ENCODE data around the gene SPECC1L.
A peak's percentile ranks its signal among the peaks of the same experiment; 100 is the strongest.

The SPECC1L gene

GRCh38 chr22:24247011-24247507, 23.6 kb upstream of the SPECC1L start:
- TF ChIP-seq, protein P1, sequence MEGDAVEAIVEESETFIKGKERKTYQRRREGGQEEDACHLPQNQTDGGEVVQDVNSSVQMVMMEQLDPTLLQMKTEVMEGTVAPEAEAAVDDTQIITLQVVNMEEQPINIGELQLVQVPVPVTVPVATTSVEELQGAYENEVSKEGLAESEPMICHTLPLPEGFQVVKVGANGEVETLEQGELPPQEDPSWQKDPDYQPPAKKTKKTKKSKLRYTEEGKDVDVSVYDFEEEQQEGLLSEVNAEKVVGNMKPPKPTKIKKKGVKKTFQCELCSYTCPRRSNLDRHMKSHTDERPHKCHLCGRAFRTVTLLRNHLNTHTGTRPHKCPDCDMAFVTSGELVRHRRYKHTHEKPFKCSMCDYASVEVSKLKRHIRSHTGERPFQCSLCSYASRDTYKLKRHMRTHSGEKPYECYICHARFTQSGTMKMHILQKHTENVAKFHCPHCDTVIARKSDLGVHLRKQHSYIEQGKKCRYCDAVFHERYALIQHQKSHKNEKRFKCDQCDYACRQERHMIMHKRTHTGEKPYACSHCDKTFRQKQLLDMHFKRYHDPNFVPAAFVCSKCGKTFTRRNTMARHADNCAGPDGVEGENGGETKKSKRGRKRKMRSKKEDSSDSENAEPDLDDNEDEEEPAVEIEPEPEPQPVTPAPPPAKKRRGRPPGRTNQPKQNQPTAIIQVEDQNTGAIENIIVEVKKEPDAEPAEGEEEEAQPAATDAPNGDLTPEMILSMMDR (IDR thresholded peaks at IDR 0.05) = no peak

DNA sequence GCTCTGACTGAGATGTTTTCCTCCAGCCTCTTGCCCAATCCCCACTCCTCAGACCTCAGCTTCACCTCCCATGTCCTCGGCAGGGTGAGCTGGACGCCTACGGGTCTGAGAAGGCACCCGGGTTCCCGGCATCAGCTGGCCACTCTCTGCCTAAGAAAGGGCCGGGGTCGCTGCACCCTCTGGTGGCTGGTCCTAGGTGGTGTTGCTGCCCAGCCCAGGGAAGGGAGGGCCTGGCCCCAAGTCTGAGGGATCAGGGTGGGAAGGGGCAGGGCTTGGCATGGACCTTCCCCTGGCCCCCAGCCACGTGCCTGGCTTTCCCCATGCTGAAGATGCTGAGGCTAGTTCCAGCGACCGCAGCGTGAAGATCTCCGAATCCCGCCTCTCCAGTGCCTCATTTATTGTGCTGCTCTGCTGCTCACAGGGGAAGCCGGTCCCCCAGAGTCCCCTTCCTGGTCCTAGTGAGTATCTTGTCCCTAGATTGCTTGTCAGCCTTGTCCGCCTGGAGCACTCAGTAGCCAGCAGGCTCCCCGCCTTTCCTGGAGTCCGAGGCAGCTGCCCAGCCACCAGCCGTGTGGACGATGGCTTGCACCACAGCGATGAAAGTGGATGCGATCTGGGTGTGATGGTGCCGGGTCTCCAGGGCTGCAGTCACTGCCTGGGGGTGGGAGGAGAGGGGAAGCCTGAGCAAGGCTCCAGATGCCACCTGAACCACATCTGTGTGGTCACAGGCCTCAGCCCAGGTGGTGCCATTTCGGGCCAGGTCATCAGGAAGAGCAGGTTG, 22.9 kb upstream of the SPECC1L start:
- TF ChIP-seq, protein P1 (IDR thresholded peaks at IDR 0.05) = peak; percentile 79

DNA sequence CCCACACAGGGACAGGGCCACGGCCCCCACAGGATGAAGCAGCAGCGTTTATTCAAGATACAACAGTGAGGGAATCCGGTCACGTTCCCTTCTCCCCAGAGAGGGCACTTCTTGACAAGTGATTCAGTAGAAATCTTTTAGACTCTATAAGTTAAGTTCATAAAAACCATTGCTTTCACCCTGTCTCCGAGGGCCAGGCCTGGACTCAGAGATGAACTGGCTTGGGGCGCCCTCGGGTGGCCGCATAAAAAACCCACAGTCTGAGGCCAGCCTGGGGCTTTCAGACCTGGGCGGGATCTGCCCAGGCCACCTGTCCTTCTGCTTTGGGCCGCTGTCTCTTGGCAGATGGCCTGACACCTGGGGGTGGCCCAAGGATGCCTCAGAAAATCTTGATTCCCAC, 11.2 kb upstream of the SPECC1L start:
- TF ChIP-seq, protein P1 (IDR thresholded peaks at IDR 0.05) = peak; percentile 41

- TF ChIP-seq, protein P1 (IDR thresholded peaks at IDR 0.05) = no peak
Observed at GRCh38 chr22:24265734-24266133, 4.9 kb upstream of the SPECC1L start.

DNA sequence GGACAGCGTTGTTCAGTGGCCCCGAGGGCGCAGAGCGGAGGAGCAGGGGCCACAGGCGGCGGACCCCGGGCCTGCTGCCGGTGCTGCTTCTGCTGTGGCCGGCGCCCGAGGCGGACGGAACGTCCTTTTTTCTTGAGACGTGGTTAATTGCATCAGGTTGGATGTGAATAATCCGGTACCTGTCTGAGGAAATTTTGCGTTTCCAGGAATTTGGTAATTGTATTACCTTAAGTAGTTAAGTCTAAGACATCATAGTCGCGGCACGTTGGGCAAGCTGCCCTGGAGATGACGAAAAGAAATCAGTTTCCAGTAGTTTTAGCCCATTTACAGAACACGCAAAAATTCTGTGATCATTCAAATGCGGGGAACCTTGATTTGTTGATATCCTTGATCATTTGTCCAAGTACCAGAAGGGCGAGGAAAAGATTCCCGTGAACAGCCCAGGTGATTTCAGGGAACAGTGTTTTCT, 789 bp downstream of the SPECC1L start:
- TF ChIP-seq, protein P1 (IDR thresholded peaks at IDR 0.05) = no peak

DNA sequence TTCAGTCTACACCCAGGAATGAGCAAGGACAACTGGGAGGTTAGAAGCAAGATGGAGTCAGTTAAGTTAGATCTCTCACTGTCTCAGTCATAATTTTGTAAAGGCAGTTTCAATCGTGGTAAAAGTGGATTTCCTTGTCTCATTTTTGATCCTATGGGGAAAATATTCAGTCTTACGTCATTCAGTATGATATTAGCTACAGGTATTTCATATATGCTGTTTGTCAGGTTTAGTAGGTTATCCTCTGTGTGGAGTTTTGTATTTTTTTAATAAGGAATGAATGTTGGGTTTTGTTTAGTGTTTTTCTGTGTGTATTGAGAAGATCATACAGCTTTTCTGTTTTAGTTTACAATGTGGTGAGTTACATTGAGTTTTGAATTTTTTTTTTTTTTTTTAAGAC, 11.8 kb downstream of the SPECC1L start:
- TF ChIP-seq, protein P1 (IDR thresholded peaks at IDR 0.05) = no peak

GRCh38 chr22:24284747-24285203, 14.1 kb downstream of the SPECC1L start:
- TF ChIP-seq, protein P1 (IDR thresholded peaks at IDR 0.05) = no peak

Data from LNCAP (cell line).